ENCODE data around the gene P3H2. TPM values are rescaled to one million over a fixed set of nuclear protein-coding genes. Genes with fewer than 3 reads are reported as not detected.

P3H2 gene
- total RNA-seq, 1 experiment from 2014 or later: 19.6 TPM

- Histone ChIP-seq H3K4me1 (ENCODE audit: insufficient read depth, low read length, poor library complexity, severe bottlenecking) (peaks cover 8% of the 10 kb centered on the region), H3K27me3 (replicated peaks; ENCODE audit: insufficient read depth, low read depth, low read length, poor library complexity) (no peaks in the 10 kb centered on the region), H3K4me3 (ENCODE audit: low read depth, low read length, poor library complexity, severe bottlenecking) (no peak overlapping the region), H3K27ac (ENCODE audit: low read depth, low read length, poor library complexity, severe bottlenecking) (no peak overlapping the region), H3K9me3 (ENCODE audit: low read depth, low read length, poor library complexity, severe bottlenecking) (no peaks in the 10 kb centered on the region), H3K36me3 (ENCODE audit: insufficient read depth, low read length, poor library complexity, severe bottlenecking) (no peaks in the 10 kb centered on the region)
- BruUV-seq (replicated peaks): no TSS peak
- DNase-seq (ENCODE audit: low spot score): no peak
- CTCF ChIA-PET: no interaction called here
- intact Hi-C loops (cut with micrococcal nuclease; ENCODE audit: unreplicated experiment): no loop called here
- no peak for TF ChIP-seq EZH2 (IDR thresholded peaks at IDR 0.05; ENCODE audit: borderline replicate concordance, low read depth, low read length, poor library complexity, severe bottlenecking)
- TF ChIP-seq CTCF (conservative IDR thresholded peaks at IDR 0.05; ENCODE audit: low read depth, low read length): no peak
- POLR2A ChIA-PET (ENCODE audit: low non-redundant PET): no interaction called here
These were observed 143.5 kb downstream of the P3H2 start for GRCh38 chr3:189977174-189977573.

GRCh38 chr3:189975391-189975990, 145.2 kb downstream of the P3H2 start:
- no peak overlapping the region for H3K27ac ChIP-seq (ENCODE audit: low read depth, low read length, poor library complexity, severe bottlenecking)
- H3K27me3 ChIP-seq (replicated peaks; ENCODE audit: insufficient read depth, low read depth, low read length, poor library complexity): no peaks in the 10 kb centered on the region
- intact Hi-C loops (cut with micrococcal nuclease; ENCODE audit: unreplicated experiment): no loop called here
- DNase-seq (ENCODE audit: low spot score): no peak
- no peaks in the 10 kb centered on the region for H3K9me3 ChIP-seq (ENCODE audit: low read depth, low read length, poor library complexity, severe bottlenecking)
- no TSS peak for BruUV-seq (replicated peaks)
- CTCF ChIA-PET: interaction anchor here (0.8 kb wide), 1 partner anchor 13 kb away, joined by 3 read pairs; no protein-coding TSS in a partner anchor
- no peaks in the 10 kb centered on the region for H3K4me1 ChIP-seq (ENCODE audit: insufficient read depth, low read length, poor library complexity, severe bottlenecking)
- POLR2A ChIA-PET (ENCODE audit: low non-redundant PET): interaction anchor here (0.5 kb wide), 1 partner anchor 256 kb away, joined by 3 read pairs; no protein-coding TSS in a partner anchor
- TF ChIP-seq EZH2 (IDR thresholded peaks at IDR 0.05; ENCODE audit: borderline replicate concordance, low read depth, low read length, poor library complexity, severe bottlenecking) (no peak), CTCF (conservative IDR thresholded peaks at IDR 0.05; ENCODE audit: low read depth, low read length) (no peak)
- H3K4me3 ChIP-seq (ENCODE audit: low read depth, low read length, poor library complexity, severe bottlenecking): no peak overlapping the region
- no peaks in the 10 kb centered on the region for H3K36me3 ChIP-seq (ENCODE audit: insufficient read depth, low read length, poor library complexity, severe bottlenecking)

- H3K36me3 ChIP-seq (ENCODE audit: insufficient read depth, low read length, poor library complexity, severe bottlenecking): no peaks in the 10 kb centered on the region
- no peaks in the 10 kb centered on the region for H3K27me3 ChIP-seq (replicated peaks; ENCODE audit: insufficient read depth, low read depth, low read length, poor library complexity)
- POLR2A ChIA-PET (ENCODE audit: low non-redundant PET): no interaction called here
- TF ChIP-seq CTCF (conservative IDR thresholded peaks at IDR 0.05; ENCODE audit: low read depth, low read length): no peak
- TF ChIP-seq EZH2 (IDR thresholded peaks at IDR 0.05; ENCODE audit: borderline replicate concordance, low read depth, low read length, poor library complexity, severe bottlenecking): no peak
- intact Hi-C loops (cut with micrococcal nuclease; ENCODE audit: unreplicated experiment): no loop called here
- no peak overlapping the region for H3K4me3 ChIP-seq (ENCODE audit: low read depth, low read length, poor library complexity, severe bottlenecking)
- no peaks in the 10 kb centered on the region for H3K4me1 ChIP-seq (ENCODE audit: insufficient read depth, low read length, poor library complexity, severe bottlenecking)
- no peak overlapping the region for H3K27ac ChIP-seq (ENCODE audit: low read depth, low read length, poor library complexity, severe bottlenecking)
- DNase-seq (ENCODE audit: low spot score): no peak
- CTCF ChIA-PET: no interaction called here
- BruUV-seq (replicated peaks): no TSS peak
- no peaks in the 10 kb centered on the region for H3K9me3 ChIP-seq (ENCODE audit: low read depth, low read length, poor library complexity, severe bottlenecking)
These were observed 146.3 kb downstream of the P3H2 start for GRCh38 chr3:189974359-189974758.

Data from A673 (cell line).